Measurements from ENCODE around the gene PRR14. TPM values are rescaled to one million over a fixed set of nuclear protein-coding genes. Genes with fewer than 3 reads are reported as not detected.

PRR14 gene
- total RNA-seq (2014; rRNA removed; shearing (Covaris generic)) = 2.4 and 5.4 TPM in 2 replicates

DNA sequence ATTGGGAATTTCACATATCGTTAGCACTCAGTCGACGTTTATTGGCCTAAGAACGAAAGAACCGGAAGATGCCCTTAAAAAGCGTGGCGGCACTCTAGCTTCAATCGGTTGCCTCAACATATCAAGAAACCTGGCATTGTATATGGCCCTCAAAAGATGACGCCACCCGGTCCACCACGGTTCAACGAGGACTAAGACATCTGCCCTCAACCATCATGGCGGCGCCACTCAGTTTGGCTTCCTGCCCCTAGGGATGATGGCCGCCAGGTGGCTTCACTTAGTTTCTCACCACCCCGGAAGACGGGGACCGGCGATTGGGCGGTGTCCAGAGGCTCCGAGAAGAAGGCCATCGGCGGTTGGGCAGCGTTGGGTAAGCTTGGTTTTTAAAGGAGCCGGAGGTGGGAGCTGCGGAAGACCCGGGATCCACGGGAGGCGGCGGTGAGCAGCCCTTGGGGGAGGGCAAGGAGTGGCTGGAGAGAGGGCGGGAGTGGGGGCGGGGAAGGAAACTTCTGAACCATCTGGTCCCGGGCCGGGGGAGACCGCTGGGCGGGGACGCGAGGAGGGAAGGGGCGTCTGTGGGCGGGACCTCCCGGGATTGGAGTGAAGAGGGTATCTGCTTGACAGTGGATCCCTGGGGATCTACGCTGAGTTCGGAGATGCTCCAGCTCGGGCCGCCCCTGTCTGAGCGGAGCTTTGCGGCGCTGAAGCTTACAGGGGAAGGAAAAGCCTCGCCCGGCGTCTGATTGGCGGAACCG, at the start of gene PRR14:
Gene PRR14 (plus strand): TSS at position 592 of the 755 bp plus-strand sequence. CDS start 686 bp downstream, outside the sequence.
- in situ Hi-C loops (cut with HindIII; ENCODE audit: low sequenced_read_pairs) = no loop called here

DNA sequence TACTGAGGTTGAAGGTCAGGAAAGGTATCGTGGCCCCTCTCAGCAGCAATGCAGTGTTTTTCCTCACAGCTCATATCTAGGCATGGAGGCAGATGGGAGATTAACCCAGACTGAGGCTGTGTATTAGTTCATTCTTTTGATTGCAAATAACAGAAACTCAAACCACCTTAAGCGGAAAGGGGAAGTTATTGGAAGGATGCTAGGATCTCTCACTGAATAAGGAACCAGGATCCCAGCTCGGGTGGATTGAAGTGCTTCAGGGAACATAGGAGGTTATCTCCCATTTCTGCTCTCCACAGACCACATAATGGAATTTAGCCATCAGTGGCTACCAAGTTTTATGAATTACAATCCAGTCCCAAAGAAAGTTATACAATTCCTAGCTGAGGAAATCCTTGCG, 48.8 kb upstream of the PRR14 start:
- no peak for DNase-seq (ENCODE audit: low spot score)
- in situ Hi-C loops (cut with HindIII; ENCODE audit: low sequenced_read_pairs) = no loop called here

More for the DNA sequence above, at the start of gene PRR14:
- peak; percentile 99 for DNase-seq (ENCODE audit: low spot score)

DNA sequence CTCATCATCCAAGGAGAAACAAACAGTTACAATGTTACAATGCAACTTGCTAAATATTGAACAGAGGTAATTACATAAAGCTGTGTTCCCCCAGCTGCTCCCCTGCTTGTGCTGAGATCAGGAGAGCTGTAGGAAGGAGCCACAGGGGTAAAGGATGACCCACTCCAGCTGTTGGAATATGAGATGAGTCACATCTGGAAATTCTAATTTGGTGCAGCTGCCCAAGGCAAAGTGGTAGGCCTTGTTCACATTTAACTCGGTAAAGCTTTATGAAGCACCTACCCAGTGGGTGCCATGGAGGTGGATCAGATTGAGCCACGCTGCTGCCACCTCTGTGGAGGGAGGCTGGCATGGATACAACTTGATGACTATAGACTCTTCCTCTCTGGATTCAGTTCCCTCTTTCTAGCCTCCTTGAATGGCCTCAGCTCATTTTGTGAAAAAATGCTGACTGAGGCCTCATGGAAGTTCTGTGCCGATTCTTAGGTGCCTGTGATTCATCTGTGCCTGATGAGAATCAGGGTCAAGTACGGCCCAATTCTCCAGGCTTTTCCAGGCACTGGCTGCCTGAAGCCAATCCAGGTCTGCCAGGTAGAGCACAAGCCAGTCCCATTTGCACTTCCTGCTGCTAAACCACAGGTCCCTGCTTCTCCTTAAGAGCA, 48.0 kb upstream of the PRR14 start:
- DNase-seq (ENCODE audit: low spot score) = no peak
- in situ Hi-C loops (cut with HindIII; ENCODE audit: low sequenced_read_pairs) = no loop called here

DNA sequence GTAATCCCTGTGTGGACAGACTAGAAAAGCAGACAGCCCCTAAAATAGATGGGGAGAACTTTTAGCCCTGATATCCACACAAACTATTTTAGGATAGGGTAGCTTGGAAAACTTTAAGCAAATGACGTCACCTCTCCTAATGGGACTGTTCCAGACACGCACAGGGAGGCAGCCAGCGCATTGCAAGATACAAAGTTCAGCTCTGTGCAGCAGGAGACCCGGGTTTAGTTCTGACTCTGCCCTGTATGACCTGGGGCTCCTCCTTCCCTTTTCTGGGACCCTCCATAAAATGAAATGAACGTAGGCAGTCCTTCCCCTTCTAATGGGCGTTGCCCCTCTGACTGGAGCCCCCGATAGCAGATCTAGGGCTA, 46.8 kb upstream of the PRR14 start:
- no peak for DNase-seq (ENCODE audit: low spot score)
- in situ Hi-C loops (cut with HindIII; ENCODE audit: low sequenced_read_pairs) = no loop called here

DNA sequence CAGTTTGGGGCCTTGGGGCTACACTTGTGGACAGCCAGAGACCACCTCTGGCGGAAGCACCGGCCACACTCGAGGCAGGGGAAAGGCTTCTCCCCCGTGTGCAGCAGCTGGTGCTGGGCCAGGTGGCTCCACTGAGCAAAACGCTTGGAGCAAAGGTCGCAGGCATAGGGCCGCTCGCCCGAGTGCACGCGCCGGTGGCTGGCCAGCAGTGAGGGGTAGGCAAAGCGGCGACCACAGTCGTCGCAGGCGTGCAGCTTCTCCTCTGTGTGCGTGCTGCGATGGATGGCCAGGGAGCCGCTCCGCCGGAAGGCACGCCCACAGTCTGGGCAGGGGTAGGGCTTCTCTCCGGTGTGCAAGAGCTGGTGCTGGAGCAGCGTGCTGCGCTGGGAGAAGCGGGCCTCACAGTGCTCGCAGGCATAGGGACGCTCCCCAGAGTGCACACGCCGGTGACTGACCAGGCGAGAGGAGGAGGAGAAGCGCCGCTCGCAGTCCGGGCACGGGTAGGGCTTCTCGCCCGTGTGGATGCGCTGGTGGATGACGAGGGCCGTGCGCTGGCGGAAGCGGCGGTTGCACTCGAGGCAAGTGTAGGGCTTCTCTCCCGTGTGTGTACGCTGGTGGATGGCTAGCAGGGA, 46.3 kb upstream of the PRR14 start:
- in situ Hi-C loops (cut with HindIII; ENCODE audit: low sequenced_read_pairs) = no loop called here
- DNase-seq (ENCODE audit: low spot score) = no peak

DNA sequence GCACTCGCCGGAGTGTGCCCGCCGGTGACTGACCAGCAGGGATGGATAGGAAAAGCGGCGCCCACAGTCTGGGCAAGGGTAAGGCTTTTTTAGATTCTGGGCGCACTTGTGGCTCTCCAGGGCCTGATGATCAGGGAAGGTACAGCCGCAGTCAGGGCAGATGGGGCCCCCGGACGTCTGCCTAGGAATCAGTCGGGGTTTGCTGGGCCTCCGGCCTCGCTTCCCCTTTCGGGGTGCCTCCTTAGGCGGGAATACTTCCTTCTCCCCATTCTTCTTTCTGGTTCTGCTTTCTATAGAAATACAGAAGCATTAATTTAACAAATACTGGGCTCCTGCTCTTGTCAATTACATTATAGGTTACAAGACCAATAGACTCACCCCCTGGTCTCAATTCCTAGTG, 45.6 kb upstream of the PRR14 start:
- no peak for DNase-seq (ENCODE audit: low spot score)
- in situ Hi-C loops (cut with HindIII; ENCODE audit: low sequenced_read_pairs) = no loop called here

DNA sequence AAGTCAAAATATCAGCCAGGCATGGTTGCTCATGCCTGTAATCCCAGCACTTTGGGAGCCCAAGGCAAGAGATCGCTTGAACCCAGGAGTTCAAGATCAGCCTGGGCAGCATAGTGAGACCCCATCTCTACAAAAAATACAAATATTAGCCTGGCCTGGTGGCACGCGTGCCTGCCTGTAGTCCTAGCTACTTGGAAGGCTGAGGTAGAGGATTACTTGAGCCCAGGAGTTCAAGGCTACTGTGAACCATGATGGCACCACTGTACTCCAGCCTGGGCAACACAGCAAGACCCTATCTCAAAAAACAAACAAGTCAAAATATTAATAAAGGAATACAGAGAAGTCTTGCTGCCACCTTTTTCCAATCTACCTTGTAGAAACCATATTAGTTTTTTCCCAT, 44.8 kb upstream of the PRR14 start:
- in situ Hi-C loops (cut with HindIII; ENCODE audit: low sequenced_read_pairs) = no loop called here
- DNase-seq (ENCODE audit: low spot score) = no peak

DNA sequence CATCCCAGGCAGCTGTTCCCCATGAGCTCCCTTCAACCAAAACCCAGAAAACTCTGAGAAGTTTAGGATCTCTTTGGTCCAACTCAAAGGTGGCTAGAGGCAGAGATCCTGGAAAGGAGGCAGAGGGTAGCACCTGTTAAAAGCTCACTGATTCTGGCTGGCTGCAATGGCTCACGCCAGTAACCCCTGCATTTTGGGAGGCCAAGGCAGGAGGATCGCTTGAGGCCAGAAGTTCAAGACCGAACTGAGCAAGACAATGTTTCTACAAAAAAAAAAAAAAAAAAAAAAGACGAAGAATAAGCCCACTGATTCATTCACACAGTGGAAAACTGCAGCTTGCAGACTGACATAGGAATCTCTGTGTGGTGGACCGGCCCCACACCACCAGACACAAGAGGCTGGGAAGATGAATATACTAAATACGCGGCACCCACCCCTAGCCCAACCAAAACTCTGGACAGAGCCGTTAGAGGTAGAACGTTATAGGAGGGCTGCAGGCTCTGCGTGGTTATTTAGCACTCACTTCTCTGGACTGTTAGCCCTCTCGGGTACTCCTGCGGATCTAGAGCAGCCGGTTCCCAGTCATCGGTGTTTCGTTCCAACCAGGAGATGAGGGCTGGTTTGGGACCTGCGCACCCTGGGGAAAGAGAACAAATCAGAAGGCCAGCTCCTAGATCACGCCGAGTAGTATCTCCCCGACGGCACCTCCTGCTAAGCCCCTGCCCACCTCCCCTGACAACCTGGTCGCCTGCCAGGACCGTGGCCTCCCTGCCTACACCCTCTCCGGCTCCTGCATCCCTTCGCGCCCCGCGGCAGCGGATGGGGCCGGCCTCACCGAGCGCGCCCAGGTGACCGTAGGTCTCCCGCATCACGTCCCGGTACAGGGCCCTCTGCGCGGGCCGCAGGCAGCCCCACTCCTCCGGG, 41.5 kb upstream of the PRR14 start:
- in situ Hi-C loops (cut with HindIII; ENCODE audit: low sequenced_read_pairs) = no loop called here
- DNase-seq (ENCODE audit: low spot score) = peak; percentile 57

DNA sequence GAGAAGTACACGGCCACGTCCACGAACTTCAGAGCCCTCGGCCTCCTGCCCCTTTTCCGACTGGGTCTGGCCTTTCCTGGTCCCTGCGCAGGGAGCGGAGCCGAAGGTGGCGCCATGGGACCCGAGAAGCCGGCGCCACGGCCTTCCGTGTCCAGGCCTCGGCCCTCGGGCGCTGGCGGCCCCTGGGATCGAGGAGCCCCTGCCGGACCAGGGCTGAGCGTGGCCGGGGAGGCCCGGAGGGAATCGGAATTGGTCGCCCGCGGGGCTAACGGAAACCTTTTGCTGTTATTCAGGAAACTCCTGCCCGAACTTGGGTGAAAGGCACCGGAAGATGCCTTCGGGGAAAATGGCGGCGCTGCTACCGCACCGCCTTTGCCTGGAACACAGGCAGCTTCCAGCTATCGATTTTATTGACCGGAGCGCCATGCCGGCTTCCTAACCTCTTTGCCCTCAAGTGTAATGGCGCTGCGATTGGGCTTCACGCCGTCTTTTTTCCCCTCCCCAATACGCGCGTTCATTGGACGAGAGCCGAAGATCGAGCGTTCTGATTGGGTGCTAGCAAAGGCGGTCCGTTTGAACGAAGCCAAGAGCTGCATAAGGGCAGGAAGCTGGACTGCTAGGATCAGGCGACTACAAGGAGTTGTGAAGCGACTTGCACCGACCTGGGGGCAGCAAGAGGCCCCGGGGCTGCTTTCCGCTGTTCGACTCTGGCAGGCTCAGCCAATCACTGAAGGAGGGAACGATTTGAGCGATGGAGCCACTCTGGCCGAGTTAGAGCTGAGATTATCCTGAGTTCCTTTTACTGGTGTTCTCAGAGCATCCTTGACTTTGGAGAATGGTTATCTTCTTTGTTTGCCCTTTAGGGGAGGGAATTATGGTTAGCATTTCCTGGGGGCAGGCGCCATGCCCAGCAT, 40.6 kb upstream of the PRR14 start, which contains the start of gene ZNF689:
Gene ZNF689 (minus strand): TSS at position 464 of the 914 bp plus-strand sequence. CDS start 348 bp downstream, at position 116.
- DNase-seq (ENCODE audit: low spot score) = peak; percentile 98
- in situ Hi-C loops (cut with HindIII; ENCODE audit: low sequenced_read_pairs) = no loop called here

DNA sequence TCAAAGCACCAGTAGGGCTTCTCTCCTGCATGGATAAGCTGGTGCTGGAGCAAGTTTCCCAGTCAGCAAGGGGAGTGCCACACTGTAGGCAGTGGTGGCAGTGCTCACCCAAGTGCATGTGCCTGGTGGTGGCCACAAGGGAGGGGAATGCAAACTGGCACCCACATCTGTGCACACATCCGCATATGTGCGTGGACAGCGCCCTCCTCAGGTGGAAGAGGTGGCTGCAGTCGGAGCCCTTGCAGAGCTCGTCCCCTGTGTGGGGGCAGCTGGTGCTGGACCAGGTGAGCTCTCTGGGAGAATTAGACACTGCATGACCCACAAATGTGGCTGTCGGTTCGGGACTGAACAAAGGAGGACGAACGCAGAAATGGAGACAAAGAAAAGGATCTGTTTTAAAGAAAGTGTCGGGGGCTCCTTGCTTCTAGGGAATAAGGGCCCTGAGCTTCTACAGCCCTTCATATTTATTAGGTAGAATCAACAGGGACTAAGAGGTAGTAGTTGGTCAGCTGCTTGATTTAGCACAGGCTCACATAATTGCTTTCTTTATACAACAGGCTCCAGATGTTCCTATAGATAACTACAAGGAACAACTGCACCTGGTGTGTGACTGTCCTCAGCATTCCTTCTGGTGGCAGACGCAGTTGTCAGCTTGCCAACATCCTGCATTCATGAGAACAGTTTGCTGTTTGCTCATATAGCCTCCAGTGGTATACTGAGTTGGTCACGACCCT, 35.2 kb upstream of the PRR14 start:
- peak; percentile 13 for DNase-seq (ENCODE audit: low spot score)

DNA sequence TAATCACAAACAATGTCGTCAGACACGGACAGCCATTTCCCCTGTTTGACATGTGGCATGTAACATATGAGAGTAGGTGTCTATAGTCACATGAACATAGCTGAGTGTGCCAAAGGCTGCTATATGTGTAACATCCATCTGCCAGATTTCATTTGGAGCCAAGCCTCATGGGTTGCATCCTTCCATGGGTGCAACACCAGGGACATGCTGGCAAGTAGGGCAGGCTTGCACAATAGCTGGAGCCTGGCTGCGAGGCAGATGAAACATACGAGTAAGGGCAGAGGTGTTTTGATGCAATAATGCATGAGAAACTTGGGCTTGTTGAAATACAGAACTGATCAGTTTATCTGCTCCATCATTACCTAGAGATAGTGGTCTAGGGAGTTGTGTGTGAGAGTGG, 31.6 kb upstream of the PRR14 start:
- DNase-seq (ENCODE audit: low spot score) = no peak
- in situ Hi-C loops (cut with HindIII; ENCODE audit: low sequenced_read_pairs) = no loop called here

More for the DNA sequence above, 35.2 kb upstream of the PRR14 start:
- in situ Hi-C loops (cut with HindIII; ENCODE audit: low sequenced_read_pairs) = no loop called here

DNA sequence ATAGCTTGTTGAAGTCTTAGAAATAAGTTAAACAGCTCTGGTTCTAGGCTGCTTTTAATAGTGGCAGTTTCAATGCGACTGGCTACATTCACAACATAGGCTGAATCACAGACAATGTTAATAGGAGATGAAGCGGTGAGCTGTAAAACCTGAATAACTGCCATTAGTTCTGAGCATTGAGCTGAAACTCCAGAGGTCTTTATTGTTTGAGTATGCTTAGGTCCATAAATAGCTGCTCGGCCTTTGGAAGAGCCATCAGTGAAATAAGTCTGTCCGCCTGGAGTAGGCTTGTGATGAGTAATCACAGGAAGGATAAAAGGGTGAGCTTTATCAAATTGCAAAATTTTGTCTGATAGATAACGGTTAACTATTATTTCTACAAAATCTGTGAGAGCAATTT, 31.1 kb upstream of the PRR14 start:
- no peak for DNase-seq (ENCODE audit: low spot score)
- in situ Hi-C loops (cut with HindIII; ENCODE audit: low sequenced_read_pairs) = no loop called here

DNA sequence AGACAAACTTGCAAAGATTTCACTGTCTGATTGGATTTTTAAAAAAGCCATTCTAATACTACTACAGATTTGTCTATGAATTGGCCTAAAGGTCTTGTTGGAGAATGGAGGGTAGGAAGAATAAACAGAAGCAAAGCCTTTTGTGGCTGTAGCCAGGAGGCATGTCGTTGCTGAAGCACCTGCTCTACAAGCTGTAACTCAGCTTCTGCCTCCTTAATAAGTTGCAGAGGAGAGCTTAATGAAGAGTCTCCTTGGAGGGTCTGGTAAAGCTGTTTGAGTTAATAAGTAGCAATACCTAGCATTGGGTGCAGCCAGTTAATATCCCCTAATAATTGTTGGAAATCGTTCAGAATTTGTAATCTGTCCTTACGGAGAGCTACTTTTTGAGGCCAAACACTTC, 30.6 kb upstream of the PRR14 start:
- no peak for DNase-seq (ENCODE audit: low spot score)
- in situ Hi-C loops (cut with HindIII; ENCODE audit: low sequenced_read_pairs) = no loop called here

DNA sequence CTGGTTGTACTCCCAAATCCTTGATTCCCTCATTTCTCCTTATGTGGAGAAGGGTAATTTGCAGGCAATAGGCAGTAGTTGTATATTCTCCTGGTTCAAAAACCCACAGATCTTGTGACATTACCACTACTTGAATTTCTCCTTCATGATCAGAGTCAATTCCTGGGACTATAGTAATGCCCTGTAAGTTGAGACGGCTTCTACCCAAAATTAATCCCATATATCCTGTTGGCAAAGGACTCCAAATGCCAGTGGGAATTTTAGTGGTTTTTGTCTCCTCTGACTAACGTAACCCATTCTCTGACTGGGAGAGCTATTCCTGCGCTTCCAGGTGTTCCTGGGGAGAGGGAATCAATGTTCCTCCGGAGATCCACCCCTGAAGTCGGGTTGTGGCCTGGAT, 29.0 kb upstream of the PRR14 start:
- in situ Hi-C loops (cut with HindIII; ENCODE audit: low sequenced_read_pairs) = no loop called here
- no peak for DNase-seq (ENCODE audit: low spot score)

DNA sequence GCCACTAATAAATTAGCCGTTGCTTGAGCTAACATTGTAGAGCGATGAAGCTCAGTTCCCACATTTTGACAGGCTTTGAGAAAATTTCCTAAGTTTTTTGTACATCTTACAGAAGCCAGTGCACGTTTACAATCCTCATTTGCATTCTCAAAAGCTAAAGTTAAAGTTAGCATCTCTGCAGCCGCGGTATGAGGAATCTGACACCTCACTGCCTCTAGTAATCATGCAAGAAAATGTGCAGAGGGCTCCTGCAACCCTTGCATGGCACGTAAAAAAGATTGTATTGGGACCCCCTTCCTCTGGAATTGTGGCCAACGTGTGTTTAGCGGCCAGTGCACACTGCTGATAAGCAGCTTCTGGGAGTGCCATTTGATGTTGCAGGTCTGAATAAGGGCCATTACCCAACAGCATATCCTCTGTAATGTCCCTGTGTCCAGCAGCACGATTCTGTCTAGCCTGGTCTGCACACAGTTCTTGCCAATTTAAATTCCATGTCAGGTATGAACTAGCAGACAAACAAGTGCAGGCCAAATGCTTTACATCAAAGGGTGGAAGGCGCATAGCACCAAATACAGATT, 28.2 kb upstream of the PRR14 start:
- in situ Hi-C loops (cut with HindIII; ENCODE audit: low sequenced_read_pairs) = no loop called here
- DNase-seq (ENCODE audit: low spot score) = no peak

DNA sequence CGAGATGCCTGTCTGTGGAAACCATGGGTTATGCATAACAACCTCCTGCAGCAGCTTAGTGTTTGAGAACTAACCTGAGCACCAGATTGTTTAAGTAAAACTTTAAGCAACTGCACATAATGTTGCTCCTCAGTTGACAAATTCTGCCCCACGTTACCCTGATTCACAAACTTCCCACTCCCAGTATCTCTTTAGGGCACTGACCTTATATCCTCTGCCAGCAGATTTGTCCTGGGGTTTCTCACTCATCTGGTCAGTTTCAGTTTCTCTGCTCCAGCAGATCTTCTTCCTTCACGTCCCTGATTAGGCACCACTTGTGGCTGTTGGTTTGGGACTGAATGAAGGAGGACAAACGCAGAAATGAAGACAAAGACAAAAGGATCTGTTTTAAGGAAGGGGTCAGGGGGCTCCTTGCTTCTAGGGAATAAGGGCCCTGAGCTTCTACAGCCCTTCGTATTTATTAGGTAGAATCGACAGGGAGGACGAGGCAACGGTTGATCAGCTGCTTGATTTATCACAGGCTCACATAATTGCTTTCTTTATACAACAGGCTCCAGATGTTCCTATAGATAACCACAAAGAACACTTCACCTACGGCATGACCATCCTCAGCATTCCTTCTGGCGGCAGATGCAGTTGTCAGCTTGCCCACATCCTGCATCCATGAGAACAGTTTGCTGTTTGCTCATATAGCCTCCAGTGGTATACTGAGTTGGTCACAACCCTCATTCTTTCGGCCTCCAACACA, 27.1 kb upstream of the PRR14 start:
- in situ Hi-C loops (cut with HindIII; ENCODE audit: low sequenced_read_pairs) = no loop called here

DNA sequence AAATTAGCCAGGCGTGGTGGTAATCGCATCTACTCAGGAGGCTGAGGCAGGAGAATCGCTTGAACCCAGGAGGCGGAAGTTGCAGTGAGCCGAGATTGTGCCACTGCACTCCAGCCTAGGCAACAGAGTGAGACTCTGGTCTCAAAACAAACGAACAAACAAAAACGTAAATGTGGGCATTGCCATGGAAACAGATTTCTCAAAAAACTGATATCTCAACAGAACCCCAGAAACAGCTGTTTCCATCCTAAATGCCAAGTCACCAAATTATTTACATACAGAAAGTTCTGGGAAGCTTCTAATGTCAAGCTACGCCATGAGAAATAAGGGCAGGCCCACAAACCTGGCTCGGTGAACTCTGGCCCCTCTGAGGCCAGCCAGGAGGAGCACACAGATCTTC, 24.5 kb upstream of the PRR14 start:
- in situ Hi-C loops (cut with HindIII; ENCODE audit: low sequenced_read_pairs) = loop anchor here (25.0 kb wide), 1 partner anchor 214 kb away; the partner anchor contains the start of gene ZNF771
- DNase-seq (ENCODE audit: low spot score) = no peak

More for the DNA sequence above, 27.1 kb upstream of the PRR14 start:
- no peak for DNase-seq (ENCODE audit: low spot score)
